ENCODE data around the gene PACSIN3.

DNA sequence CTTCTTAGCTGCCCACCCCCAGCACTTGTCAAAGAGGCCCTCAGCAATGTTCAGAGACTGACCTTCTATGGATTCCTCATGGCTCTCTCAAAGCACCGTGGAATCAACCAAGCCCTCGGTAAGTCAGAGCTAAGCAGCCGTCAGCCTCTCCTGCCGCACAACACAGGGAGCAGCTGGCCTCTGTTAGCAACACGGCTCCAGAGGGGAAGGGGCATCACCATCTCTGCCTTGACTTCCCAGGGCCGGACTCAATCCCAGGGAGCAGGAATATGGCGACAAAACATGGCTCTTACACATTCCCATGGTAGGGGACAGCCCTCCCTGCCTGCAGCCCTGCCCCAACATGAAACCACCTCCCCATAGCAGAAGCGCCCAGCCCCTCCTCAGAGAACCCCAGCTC, 28.4 kb downstream of the PACSIN3 start:
- TF ChIP-seq EZH2 (IDR thresholded peaks at IDR 0.05; ENCODE audit: low read length) = no peak
- TF ChIP-seq, protein P1, sequence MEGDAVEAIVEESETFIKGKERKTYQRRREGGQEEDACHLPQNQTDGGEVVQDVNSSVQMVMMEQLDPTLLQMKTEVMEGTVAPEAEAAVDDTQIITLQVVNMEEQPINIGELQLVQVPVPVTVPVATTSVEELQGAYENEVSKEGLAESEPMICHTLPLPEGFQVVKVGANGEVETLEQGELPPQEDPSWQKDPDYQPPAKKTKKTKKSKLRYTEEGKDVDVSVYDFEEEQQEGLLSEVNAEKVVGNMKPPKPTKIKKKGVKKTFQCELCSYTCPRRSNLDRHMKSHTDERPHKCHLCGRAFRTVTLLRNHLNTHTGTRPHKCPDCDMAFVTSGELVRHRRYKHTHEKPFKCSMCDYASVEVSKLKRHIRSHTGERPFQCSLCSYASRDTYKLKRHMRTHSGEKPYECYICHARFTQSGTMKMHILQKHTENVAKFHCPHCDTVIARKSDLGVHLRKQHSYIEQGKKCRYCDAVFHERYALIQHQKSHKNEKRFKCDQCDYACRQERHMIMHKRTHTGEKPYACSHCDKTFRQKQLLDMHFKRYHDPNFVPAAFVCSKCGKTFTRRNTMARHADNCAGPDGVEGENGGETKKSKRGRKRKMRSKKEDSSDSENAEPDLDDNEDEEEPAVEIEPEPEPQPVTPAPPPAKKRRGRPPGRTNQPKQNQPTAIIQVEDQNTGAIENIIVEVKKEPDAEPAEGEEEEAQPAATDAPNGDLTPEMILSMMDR (optimal IDR thresholded peaks at IDR 0.05 in 1 of 3, IDR thresholded peaks at IDR 0.05 in 1 of 3, conservative IDR thresholded peaks at IDR 0.05 in 1 of 3; ENCODE audit: extremely low read depth in 1 of 3, insufficient read depth in 2 of 3, low read length in 3 of 3) = no peak
